Cardiac fibroblast (primary cell): ENCODE data around the gene SFSWAP.
A peak's percentile ranks its signal among the peaks of the same experiment; 100 is the strongest.

ENCODE experiments used
- DNase-seq, 2 donors: peaks; one replicate each; pipeline versions ENCODE4 v3.0.0 to v3.0.0-alpha.2; 2010; ENCODE audit warnings: low read depth in 2 of 2
- H3K4me3 ChIP-seq, 2 donors: replicated peaks in 1 of 2; 1 replicate in 1 of 2; 2 replicates in 1 of 2; pipeline ENCODE4 v1.5.1; 2011; ENCODE audit warnings: low read depth in 2 of 2, low read length in 2 of 2, mild to moderate bottlenecking in 2 of 2, moderate library complexity in 1 of 2
- CTCF ChIP-seq: IDR thresholded peaks from one replicate; pipeline ENCODE4 v1.5.1; 2011; ENCODE audit warnings: low read depth, mild to moderate bottlenecking, low read length, inconsistent platforms

Gene SFSWAP

GRCh38 chr12:131713349-131713748 lies 2.5 kb downstream of the SFSWAP start:
- H3K4me3 ChIP-seq = no peak overlapping the region

GRCh38 chr12:131714759-131715158 lies 3.9 kb downstream of the SFSWAP start:
- DNase-seq = no peak
- no peak for TF ChIP-seq CTCF
- no peak overlapping the region for H3K4me3 ChIP-seq

More at GRCh38 chr12:131713349-131713748, 2.5 kb downstream of the SFSWAP start:
- no peak for DNase-seq
- no peak for TF ChIP-seq CTCF

GRCh38 chr12:131716282-131716681 lies 5.4 kb downstream of the SFSWAP start:
- DNase-seq = no peak
- H3K4me3 ChIP-seq = no peak overlapping the region
- no peak for TF ChIP-seq CTCF

- no peak for DNase-seq
- no peak overlapping the region for H3K4me3 ChIP-seq
- TF ChIP-seq CTCF = no peak
Measured at GRCh38 chr12:131720241-131720640, 9.4 kb downstream of the SFSWAP start.

GRCh38 chr12:131720921-131721320 lies 10.0 kb downstream of the SFSWAP start:
- H3K4me3 ChIP-seq = no peak overlapping the region
- DNase-seq = peak in 1 of 2 donors; percentile 40
- TF ChIP-seq CTCF = no peak

GRCh38 chr12:131721548-131721947 lies 10.7 kb downstream of the SFSWAP start:
- DNase-seq = no peak
- H3K4me3 ChIP-seq = no peak overlapping the region
- TF ChIP-seq CTCF = no peak

- no peak for DNase-seq
- H3K4me3 ChIP-seq = no peak overlapping the region
- TF ChIP-seq CTCF = no peak
Measured at GRCh38 chr12:131723532-131723931, 12.6 kb downstream of the SFSWAP start.
